ENCODE measurements around the gene ADAM10.
"Not testable (repeated sequence)": the region's sequence is repeated elsewhere in the genome, so short reads cannot be mapped to it uniquely, and the experiment has no call there.

Gene ADAM10

DNA sequence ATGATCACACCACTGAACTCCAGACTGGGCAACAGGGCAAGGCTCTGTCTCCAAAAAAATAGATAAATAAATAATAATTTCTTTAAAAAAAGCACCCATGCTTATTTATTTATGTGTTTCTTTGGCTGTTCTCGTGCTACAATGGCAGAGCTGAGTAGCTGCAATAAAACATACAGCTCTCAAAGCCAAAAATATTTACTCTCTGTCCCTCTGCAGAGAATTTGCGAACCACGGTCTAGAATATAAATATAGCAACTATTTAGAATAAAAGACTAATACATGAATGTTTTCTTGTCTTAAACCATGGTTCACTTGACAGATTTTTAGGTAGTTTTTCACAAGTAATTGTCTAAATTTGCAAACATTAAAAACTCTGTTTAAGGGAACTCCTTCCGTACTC lies 72.7 kb downstream of the ADAM10 start:
- DNase-seq (ENCODE audit: low read depth): no peak

DNA sequence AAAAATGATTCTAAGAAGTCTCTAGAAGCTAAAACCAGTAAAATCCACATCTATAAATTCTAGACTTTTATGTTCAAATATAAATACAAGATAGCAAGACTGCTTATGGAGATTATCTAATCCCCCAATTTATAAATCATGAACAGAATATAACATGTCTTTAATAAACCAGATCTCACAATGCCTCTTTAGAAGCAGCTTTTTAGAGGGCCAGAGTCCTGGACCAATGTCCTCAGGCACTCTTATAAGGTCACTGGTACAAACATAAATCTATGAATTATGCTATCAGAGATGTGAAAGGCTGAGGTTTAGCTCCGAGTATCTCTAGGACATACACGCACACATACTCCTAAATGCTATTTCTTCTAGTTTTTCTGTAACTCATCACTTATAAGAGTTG lies 78.3 kb downstream of the ADAM10 start:
- DNase-seq (ENCODE audit: low read depth): no peak

DNA sequence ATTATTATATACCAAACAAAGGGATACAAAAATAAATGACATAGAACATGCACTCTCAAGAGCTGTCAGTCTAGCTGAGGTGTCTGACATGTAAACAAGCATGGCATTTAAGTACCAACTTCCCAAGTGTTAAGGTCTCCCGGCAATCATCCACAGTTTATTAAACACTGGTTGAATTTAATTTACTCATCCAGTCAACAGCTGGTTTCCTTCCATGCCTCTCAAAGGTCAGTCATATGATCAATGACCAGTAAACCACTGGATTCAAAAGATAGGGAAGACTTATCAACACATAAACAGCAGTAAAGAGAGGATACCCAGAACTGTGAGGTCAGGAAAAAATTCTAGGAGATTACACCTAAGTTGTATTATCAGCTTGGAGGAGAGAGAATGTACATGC lies 80.4 kb downstream of the ADAM10 start:
- no peak for DNase-seq (ENCODE audit: low read depth)

DNA sequence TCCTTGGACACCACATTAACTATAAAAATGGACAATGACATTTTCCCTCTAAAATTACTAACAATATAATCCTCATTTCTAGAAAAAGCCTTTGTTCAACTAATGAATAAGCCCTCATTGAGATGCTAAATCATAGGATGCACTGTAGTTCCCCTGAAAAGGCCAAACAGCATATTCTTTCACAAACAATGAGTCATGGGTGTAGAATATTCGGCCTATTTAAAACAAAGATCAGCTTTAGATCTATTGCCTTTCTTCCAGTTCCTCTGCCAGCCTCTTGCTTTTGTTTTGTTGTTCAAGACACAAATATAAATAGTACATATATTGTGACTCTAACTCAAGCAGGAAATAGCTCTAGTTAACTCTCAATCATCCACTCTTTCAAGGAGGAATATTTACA lies 82.5 kb downstream of the ADAM10 start:
- DNase-seq (ENCODE audit: low read depth): no peak

DNA sequence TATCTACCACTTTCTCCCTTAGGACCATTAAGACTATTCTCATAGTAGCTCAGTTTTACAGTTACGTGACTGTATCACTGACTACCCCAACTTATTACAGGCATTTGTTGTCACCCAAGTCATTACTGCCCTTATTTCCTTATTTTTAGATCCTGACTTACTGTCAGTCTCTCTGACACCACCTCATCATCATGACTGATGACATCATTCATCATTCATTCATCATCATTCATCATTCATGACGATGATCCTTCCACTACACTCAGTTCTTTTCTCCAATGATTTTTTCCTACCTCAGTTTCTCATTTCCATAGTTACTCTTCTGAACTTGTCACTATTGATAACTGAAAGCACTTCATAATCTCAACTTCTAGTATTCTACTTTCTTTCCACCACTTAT lies 83.8 kb downstream of the ADAM10 start:
- no peak for DNase-seq (ENCODE audit: low read depth)

DNA sequence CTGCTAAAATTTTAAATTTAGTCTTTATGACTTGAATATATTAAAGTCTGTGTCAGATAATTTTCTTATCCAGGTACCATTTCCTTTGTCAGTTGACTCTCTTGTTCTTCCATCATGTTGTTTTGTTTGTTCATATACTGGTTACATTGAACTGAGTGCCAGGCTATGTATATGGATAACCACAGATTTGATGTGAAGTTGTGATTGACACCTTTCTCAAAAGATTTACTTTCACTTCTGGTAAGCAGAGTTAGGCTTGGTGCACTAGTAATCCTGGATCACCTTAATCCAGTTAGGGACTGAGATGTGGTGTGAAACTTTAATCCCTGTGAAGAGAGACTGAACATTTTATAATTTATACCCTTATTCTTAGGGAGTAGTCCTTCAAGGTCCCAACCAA lies 99.4 kb downstream of the ADAM10 start:
- DNase-seq (ENCODE audit: low read depth): no peak

DNA sequence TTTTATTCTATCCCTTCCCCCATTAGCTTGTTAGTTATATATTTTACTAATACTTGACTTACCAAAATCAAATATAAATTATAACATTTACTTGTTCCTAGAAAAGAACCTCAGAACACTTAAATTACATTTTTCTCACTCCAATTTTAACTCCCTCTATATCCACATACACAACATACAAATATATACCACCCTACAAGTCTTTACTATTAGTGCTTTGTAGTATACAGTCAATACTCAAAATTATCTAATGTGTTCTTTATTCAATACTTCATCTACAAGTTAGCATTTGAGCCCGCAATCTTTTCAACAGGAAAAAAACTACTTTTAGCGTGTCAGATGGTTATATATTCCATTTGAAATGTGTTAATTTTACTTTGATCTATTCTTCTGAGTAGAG lies 100.3 kb downstream of the ADAM10 start:
- no peak for DNase-seq (ENCODE audit: low read depth)

DNA sequence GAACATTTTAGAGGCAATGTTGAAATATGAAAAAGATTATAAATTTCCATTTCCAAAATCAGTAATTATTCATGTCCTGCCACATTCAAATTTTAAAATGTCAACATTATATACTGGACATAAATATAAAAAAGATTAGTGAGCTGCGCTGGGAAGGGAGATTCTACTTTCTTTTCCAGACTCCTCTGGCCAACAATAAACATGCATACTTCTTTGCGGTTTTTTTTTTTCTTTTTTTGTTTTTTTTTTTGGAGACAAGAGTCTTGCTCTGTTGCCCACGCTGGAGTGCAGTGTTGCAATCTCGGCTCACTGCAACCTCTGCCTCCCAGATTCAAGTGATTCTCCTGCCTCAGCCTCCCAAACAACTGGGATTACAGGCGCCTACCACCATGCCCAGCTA lies 105.5 kb downstream of the ADAM10 start:
- no peak for DNase-seq (ENCODE audit: low read depth)

DNA sequence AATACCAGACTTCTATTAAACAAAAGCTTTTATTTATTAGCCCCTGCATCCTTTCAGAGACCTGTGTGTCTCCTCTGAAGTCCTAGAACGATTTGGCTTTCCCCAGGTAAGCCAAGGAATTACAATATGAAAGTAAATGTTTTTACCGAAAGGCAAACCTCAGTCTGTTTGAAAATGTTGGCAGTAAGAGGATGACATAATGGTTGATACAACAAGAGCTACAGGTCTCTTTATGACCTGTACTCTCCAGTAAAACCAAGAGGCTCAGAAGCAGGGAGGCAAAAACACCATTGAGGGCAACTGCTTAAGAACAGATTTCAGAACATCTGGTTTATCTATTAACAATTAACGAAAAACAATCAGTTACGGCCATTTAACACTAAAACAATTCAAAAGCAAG lies 107.8 kb downstream of the ADAM10 start:
- DNase-seq (ENCODE audit: low read depth): no peak

DNA sequence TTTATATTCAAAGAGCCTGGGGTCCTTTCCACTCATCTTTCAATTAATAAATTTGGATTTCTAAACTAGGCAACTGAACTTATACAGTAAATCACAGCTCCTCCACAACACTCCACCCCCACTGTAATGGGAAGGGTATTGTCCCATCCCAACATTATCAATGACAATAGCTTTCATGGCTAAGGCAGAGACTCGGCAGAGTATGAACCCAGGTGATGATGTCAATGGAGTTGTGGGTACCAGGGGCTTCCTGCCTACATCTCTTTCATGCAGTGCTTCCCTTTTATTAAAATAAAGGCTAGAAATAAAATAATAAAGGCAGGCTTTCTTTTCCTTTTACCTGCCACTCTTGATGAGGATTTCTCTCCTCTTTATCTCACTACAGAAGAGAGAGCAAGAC lies 109.5 kb downstream of the ADAM10 start:
- no peak for DNase-seq (ENCODE audit: low read depth)

DNA sequence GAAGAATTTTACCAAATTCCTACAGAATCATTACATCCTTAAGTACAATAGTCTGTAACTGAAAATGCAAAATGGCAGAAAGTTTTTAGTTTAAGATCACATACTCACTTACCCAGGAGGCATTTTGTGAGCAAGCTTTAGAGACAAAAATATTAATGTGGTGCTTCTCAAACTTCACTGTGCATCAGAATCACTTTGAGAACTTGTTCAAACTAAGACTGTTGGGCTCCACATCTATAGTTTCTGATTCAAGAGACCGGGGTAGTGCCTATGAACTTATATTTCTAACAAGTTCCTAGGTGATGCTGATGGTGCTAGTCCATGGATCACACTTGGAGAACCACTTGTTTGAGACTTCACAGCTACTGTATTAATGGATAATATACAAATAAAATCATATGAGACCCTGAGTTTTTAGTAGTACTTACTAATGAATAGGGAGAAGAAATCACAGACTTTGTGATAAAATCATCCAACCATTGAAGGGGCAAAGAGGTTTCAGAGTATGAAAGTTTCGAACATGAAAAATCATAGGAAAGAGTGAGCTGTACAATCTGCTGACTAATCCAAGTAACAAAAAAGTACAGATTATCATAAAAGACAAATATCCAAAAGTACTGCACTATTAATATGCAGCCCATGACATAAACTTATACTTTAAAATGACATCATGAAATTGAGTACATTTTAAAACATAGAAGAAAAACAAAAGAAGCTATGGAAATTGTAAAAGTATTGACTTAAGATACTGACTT lies 110.3 kb downstream of the ADAM10 start:
- no peak for DNase-seq (ENCODE audit: low read depth)

DNA sequence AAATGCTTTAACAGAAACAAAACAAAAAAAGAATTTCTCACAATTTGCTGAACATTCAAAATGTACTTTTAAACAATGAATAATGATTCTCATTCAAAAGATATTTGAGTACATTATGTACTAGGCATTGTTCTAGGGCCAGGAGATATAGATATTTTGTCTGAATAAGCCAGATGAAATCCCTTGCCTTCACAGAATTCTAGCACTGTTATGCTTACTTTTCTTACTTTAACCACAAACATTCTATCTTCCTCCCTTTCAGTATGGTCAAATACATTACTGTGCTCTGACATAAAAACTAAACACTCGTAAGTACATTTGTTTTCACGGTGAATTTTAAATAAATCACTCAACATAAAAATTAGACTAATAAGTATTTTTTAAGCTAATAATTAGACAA lies 116.7 kb downstream of the ADAM10 start:
- no peak for DNase-seq (ENCODE audit: low read depth)

DNA sequence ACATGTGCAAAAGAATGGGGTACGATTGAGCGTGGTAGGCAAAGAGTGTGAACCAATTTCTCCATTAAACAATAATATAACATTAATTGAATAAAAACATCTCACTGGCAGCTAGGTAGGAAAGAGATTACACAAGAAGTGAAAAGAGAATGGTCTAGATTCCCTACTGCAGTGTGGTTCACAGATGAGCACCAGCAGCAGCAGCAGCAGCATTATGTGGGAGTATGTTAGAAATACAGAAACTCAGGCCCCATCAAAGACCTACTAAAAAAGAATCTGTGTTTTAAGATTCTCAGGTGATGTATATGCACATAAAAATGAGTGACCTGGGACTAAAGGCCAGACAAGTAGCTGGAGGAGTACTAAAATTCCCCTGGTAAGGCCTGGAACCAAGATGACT lies 118.2 kb downstream of the ADAM10 start:
- no peak for DNase-seq (ENCODE audit: low read depth)

DNA sequence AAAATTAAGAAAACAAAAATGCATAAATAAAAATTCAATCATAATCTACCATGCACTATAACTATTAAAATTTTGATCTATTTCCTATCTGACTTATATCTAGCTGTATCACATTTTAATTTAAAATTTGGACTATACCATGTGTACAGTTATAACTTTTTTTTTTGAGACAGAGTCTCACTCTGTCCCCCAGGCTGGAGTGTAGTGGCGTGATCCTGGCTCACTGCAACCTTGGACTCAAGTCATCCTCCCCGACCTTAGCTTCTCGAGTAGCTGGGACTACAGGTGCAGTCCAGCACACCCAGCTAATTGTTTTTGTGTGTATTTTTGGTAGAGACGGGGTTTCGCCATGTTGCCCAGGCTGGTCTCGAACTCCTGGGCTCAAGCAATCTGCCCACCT lies 119.9 kb downstream of the ADAM10 start:
- no peak for DNase-seq (ENCODE audit: low read depth)

DNA sequence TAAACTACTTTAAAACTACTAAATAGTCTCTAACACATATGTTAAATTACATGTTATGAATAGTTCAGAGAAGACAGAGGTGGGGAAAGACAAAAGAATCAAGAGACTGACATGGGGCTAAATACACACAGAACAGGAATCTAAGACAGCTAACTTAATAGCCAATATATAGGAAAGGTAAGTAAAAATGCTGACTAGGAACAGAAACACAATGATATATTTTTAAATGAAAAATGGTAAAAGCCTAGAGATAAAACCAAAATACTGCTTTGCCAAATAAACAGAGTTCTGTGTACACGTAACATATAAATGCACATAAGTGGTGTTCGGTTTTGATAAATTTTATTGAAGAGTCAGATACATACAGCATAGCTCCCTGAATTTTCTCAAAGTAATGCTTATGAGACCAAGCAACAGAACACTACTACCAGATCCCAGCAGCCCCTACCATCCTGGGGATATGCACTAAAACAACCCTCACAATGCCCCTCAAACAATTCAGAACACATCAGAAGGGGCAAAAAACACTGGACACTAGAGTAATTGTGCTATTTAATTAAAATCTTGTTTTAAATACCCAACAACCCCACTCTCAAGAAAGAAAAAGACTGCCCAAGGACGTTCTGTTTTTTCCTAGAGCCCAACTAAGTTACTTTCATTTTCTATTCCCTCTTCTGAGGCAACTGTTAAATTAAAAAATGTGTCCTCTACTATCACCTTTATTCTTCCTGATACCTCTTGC lies 121.1 kb downstream of the ADAM10 start:
- DNase-seq (ENCODE audit: low read depth): no peak

DNA sequence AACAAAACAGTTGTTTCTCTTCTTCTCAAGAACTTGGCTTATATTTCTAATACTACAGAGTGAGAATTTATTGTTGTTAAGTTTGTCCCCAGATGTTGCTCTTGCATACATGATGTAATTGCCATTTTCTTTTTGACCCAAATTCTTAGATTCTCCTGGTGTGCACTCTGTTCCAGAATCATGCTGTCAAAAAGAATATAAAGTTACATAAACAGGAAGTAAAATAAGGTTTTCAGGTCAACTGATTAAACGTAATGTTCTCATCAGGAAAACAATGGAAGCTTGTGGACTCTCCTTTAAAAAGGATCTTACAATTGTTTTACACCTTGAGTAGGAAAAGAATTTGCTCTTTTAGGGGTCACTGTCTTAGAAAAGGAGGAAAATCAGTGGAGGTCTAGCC lies 121.8 kb downstream of the ADAM10 start:
- DNase-seq (ENCODE audit: low read depth): no peak

DNA sequence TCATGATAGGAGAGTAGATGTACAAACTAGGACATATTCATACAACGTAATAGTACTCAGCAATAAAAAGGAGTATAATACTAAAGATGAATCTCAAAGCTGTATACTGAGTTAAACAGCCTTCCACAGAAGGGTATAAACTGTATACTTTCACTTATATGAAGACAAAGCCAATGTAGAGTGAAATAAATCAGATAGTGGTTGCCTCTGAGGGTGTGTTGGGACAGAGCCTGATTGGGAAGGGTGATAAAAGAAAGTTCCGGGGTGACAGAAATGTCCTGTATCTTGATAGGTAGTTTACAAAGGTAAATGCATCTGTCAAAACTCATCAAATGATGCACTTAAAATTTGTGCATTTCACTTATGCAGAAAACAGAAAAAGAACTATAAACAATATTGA lies 122.5 kb downstream of the ADAM10 start:
- DNase-seq (ENCODE audit: low read depth): no peak

DNA sequence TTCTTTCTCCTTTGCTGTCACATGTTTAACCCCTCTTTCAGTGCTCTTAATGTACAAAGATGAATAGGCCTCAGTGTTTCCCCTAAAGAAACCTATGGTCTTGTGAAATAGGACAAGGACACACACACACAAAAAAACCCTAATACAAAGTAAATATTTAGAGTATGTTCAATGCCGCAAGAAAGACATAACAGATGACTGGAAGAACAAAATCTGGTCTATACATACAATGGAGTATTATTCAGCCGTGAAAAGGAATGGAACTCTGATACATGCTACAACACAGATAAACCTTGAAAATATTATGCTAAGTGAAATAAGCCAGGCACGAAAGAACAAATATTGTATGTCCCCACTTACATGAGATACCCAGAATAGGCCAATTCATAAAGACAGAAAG lies 123.1 kb downstream of the ADAM10 start:
- DNase-seq (ENCODE audit: low read depth): no peak

DNA sequence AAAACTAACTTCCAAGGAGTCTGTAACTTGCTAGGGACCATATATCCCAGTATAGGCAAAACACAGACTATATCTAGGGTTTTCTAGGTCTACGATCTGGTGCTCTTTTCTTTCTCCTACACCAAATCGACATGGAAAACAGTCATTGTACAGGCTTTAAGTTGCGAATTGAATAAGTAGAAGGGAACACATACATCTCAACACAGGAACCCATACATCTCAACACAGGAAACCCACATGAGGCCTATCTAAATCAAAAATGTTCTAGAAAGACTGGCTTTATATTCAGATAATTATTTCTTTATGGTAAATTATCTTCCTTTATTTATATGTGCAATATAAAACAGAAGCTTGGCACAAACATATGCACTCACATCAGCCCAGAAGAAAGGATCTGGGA lies 126.6 kb downstream of the ADAM10 start:
- no peak for DNase-seq (ENCODE audit: low read depth)

DNA sequence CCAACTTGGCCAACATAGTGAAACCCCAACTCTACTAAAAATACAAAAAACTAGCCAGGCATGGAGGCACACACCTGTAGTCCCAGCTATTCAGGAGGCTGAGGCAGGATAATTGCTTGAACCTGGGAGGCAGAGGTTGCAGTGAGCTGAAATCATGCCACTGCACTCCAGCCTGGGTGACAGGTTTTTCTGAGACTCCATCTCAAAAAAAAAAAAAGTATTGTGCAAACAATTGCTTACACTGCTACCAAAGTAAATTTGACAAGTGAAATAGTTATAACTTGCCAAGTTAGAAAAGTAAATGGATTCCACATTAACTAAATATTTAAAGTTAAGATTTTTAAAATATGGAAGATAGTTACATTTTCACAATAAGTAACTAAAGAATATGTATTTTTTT lies 129.2 kb downstream of the ADAM10 start:
- DNase-seq (ENCODE audit: low read depth): not testable (repeated sequence)

DNA sequence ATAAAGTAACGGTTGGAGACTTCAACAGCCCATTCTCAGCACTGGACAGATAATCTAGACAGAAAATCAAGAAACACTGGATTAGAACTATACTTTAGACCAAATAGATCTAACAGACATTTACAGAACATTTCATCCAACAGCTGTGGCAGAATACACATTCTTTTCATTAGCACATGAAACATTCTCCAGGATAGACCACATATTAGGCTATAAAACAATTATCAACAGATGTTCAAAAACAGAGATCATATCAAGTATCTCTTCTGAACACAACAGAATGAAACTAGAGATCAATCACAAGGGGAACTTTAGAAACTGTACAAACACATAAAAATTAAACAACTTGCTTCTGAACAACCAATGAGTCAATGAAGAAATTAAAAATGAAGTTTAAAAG lies 133.3 kb downstream of the ADAM10 start:
- no peak for DNase-seq (ENCODE audit: low read depth)

DNA sequence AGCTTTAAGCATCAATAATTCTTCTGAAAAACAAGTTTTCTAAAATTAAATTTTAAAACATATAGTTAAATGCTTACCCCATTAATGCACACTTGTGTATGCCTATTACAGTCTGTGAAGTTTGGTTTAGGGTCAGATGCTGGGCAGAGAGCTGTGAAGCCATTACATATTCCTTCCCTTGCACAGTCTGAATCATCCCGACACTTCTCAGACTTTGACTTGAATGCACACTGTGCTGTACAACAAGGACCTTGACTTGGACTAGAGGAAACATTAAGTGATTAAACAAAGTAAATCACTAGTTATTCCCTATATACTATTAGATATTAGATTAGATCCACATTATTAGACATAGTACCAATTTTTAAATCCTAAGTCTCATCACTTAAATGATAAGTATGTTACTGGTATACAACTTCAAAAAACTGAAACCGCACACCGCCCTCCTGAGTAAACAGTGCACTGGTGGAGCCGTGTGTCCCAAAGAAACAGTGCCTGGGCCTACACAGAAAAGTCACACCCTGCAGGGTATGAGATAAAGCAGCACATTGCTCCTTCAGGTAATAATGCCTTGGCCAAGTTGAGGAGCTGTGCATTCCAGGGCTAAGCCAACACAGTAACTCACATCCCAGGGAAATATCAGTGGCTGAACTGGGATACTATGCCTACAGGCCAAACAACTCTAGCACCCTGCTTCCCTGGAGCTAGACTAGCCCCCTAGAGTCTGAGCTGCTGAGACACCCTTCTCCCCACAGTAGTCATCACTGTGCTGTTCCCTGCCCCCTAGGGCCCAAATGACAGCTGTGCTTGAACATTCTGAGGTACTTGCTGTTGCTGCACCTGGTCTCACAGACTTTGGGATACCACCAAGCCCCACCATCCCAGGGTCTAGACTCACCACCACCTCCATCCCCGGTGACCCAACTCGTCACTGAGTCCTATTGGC lies 137.5 kb downstream of the ADAM10 start:
- DNase-seq (ENCODE audit: low read depth): no peak

DNA sequence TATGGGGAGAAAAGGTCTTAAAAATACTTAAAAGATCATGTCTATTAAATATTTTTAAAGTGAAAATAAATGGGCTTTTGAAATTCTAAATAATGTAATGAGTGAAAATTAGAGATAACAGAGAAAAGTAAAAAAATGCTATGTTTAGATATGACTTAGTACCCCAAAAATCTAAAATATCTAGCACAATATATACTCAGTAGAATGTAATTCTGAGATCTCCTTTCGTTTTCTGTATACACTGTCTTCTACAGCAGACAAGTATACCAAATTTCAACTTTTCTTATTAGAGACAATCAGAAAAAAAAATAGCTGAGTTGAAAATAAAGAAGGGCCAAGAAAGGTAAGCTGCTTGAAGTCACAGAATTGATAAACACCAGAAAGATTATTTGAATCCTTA lies 140.8 kb downstream of the ADAM10 start:
- DNase-seq (ENCODE audit: low read depth): no peak
